ENCODE results near the gene REG1A.

GRCh38 chr2:79097843-79098242 is 22.4 kb upstream of the REG1A start:
- TF ChIP-seq EZH2 (IDR thresholded peaks at IDR 0.05; ENCODE audit: borderline replicate concordance, low read depth, low read length, poor library complexity, severe bottlenecking), result no peak
- TF ChIP-seq, protein P1, sequence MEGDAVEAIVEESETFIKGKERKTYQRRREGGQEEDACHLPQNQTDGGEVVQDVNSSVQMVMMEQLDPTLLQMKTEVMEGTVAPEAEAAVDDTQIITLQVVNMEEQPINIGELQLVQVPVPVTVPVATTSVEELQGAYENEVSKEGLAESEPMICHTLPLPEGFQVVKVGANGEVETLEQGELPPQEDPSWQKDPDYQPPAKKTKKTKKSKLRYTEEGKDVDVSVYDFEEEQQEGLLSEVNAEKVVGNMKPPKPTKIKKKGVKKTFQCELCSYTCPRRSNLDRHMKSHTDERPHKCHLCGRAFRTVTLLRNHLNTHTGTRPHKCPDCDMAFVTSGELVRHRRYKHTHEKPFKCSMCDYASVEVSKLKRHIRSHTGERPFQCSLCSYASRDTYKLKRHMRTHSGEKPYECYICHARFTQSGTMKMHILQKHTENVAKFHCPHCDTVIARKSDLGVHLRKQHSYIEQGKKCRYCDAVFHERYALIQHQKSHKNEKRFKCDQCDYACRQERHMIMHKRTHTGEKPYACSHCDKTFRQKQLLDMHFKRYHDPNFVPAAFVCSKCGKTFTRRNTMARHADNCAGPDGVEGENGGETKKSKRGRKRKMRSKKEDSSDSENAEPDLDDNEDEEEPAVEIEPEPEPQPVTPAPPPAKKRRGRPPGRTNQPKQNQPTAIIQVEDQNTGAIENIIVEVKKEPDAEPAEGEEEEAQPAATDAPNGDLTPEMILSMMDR (conservative IDR thresholded peaks at IDR 0.05; ENCODE audit: low read depth, low read length), result 0 out of 2 replicates have a peak, but pooled peaks have one; percentile 15

All from A673 (cell line).